HL-60/S4 treated with phorbol 12-myristate 13-acetate at 8.2 ng/mL for 4 days and 3 days (cell line): ENCODE results near the gene MPI.
"Not testable (repeated sequence)": the region's sequence is repeated elsewhere in the genome, so short reads cannot be mapped to it uniquely, and the experiment has no call there.

ENCODE experiments used
- in situ Hi-C: fragments of 300-500 bp; cut with MboI; formaldehyde crosslinking; loops from 2 replicates; pipeline ENCODE4 v1.15.0; 2022; ENCODE audit warnings: low sequenced_read_pairs

The MPI gene

DNA sequence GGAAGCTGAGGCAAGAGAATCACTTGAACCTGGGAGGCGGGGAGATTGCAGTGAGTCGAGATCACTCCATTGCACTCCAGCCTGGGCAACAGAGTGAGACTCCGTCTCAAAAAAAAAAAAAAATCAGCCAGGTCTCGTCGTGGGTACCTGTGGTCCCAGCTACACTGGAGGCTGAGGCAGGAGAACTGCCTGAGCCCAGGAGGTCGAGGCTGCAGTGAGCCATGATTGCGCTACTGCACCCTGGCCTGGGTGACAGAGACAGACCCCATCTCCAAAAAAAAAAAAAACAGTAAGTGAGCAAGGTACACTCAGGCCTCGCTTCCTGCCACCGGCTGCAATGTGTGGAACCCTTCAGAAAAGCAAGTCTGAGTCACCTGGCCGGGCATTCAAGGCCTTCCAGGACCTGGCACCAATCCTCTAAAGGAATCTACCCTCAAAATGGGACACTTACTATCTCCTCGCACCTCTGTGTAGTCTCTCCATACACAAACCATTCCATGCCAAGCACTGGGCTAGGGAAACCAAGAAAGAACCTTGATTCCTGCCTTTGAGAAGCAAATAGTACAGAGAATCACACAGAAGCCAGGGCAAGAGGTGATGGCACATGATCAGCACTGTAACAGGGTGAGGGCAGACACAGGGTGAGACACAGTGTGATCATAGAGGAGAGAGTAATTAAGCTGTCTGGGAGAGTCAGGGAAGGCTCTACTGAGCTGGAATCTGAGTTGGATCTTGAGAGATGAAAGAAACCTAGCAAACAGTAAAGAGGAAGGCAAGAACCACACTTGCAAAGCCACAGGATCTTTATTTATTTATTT lies 26.4 kb upstream of the MPI start:
- in situ Hi-C loops: no loop called here

DNA sequence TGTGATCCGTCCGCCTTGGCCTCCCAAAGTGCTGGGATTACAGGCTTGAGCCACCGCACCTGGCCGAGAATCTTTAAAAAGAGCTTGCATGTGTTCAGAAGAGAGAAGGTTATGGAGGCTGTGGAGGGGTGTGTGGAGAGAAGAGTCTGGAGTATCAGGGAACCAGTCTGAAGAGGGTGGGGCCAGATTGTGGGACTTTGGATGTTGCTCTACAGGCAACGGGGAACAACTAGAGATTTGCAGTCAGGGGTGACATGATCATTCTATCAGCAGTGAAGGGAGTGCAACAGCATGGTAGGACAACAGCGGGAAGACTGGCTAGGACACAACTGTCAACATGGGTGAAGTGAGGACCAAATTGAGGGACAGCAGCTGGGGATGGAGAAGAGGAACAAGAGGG lies 25.5 kb upstream of the MPI start:
- in situ Hi-C loops: no loop called here

DNA sequence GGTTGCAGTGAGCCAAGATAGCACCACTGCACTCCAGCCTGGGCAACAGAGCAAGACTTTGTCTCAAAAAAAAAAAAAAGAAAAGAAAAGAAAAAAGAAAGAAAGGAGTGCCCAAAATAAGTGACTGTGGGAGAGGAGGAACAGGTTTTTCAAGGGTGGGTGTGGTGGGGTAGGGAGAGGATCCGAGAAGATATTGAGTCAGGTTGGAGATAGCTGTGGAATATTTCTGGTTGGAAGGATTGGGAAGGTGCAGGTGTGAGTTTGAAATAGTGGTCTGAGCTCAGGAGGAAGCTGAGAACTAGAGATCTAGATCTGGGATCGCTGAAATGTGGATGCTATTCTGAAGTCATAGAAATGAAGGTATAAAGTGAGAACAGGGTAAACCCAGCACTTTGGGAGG lies 24.5 kb upstream of the MPI start:
- in situ Hi-C loops: no loop called here

DNA sequence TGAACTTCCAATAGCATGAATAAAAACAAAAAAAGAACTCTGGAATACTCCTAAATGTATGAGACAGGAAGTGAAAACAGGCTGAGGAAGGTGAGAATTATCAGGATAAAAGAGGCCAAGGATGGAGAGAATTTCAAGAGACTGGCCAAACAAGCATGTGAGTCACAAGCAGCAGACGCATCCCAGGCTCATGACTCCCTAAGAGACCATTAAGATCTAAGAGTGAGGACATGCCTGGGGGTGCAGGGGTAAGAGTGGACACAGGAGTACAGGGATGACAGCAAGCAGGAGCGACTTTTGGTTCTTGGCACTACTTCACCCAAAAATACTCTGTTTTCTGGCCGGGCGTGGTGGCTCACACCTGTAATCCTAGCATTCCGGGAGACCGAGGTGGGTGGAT lies 23.8 kb upstream of the MPI start:
- in situ Hi-C loops: no loop called here

DNA sequence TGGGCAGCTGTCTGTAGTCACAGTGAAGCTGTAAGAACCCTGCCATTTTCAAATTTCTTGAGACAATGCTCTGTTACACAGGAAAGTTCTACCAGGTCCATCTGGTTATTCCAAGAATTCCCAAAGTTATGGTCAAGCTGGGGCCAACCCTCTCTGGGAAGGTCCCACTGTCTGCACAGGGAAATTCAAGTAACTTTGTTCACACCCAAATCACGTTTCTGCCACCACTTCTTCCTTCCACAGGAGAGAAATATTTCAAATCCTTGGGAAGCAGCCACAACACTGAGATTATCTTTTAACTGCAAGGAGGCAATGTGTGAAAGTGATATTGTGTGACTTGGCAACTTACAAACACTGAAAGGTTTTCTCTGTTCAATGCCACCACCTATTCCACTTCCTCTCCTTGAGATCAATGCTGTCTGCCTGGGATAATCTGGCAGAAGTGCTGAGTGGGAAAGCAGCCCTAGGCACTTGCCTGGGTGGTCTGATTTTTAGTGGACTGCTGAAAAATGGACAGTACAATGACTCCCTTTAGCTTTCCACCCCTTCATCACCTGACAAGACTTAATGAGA lies 22.3 kb upstream of the MPI start:
- in situ Hi-C loops: no loop called here

GRCh38 chr15:74868059-74868458 lies 21.8 kb upstream of the MPI start:
- in situ Hi-C loops: no loop called here

- in situ Hi-C loops: no loop called here
Measured at GRCh38 chr15:74869372-74869725, 20.5 kb upstream of the MPI start.

- in situ Hi-C loops: no loop called here
Measured at GRCh38 chr15:74869726-74870407, 20.0 kb upstream of the MPI start.

GRCh38 chr15:74870436-74871215 lies 19.2 kb upstream of the MPI start:
- in situ Hi-C loops: no loop called here

DNA sequence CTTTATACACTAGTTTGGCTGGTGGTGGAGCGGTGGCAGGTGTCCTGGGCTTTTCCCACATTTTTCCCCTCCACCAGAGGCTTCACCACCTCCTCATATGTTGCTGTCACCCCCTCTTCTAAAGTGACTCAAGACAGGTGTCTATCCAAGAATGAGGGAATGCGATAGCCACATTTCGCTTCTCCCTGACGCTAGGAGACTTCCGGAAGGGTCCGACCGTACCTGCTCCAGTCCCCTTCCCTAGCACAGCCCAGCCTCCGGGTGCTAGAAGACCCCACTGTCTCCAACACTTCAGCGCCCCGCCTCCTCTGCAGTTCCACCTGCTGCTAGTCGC lies 17.2 kb upstream of the MPI start:
- in situ Hi-C loops: no loop called here

DNA sequence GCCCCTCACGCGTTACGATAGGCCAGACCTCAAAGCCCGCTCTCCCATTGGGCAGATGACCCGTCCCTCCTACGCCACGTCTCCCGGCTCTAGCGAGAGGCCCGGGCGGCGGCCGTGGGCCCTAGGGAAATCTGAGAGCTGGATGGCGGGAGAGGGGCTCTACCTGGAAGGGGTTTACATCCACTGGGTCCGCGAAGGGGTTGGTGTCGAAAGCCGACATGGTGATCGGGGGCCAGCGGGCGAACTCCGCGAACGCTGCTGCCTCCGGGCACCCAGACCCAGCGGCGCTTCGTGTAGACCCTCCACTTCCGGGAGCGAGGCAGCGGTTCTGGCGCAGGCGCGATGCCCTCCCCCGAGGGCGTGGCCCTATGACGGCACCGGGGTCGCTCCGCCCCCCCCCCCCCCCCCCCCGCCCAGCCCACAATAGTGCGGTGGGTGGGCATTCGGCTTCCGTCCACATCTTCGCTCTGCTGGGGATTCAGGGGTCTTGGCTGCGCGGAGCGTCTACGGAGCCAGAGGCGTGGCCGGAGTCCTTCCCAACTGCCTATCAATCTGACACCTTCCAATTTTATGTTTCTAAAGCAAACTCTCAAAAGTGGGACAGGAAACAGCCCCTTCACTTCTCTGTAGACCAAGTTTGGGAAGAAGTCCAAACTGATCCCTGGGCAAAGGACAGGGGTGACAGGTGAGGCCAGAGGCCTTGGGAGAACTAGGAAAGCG lies 16.6 kb upstream of the MPI start, which contains the start of gene SCAMP2:
SCAMP2 (minus strand) TSS at position 330 of the 720 bp plus-strand sequence; CDS start at position 220, 110 bp downstream.
- in situ Hi-C loops: no loop called here

GRCh38 chr15:74873756-74874424 lies 16.0 kb upstream of the MPI start:
- in situ Hi-C loops: no loop called here

GRCh38 chr15:74878273-74878672 lies 11.6 kb upstream of the MPI start:
- in situ Hi-C loops: no loop called here

DNA sequence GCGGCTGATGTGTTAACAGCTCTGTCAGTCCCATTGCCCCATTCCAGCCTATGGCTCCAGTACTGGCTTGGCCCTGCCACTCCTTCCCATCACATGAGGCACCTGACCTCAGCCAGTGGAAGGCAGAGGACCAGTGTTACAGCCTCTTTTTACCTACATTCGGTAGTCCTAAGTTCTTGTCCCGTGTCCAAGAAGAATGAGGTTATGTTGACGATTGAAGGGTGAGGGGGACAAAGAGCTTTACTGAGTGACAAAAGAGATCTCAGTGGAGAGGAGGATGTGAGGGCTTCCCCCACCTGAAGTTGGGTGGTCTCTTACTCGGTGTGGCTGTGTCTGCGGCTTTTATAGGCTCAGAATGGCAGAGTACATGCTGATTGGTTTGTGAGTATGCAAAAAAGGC lies 7.3 kb upstream of the MPI start:
- in situ Hi-C loops: no loop called here

- in situ Hi-C loops: no loop called here
Measured at GRCh38 chr15:74884428-74885223, 5.2 kb upstream of the MPI start.

- in situ Hi-C loops: no loop called here
Measured at GRCh38 chr15:74885461-74885860, 4.4 kb upstream of the MPI start.

GRCh38 chr15:74887537-74888193 lies 2.2 kb upstream of the MPI start:
- in situ Hi-C loops: not testable (repeated sequence)

- in situ Hi-C loops: no loop called here
Measured at GRCh38 chr15:74888716-74889115, 1.1 kb upstream of the MPI start.

- in situ Hi-C loops: no loop called here
Measured at GRCh38 chr15:74889390-74889882, 406 bp upstream of the MPI start.
